Chondrocyte (in vitro differentiated cells): ENCODE measurements around the gene RECQL. TPM values are rescaled to one million over a fixed set of nuclear protein-coding genes. Genes with fewer than 3 reads are reported as not detected.

ENCODE experiments used
- DNase-seq: peaks from one replicate; pipeline ENCODE4 v3.0.0; 2021; ENCODE audit warnings: mixed read lengths, low spot score
- H3K27ac Mint-ChIP-seq: one replicate; pipeline ENCODE4 v1.8.0; 2021; ENCODE audit warnings: mild to moderate bottlenecking, moderate library complexity, mixed read lengths; ENCODE audit not compliant: unreplicated experiment
- H3K27me3 Mint-ChIP-seq: 2 replicates; pipeline ENCODE4 v1.8.0; 2021; ENCODE audit warnings: low read depth, mixed read lengths
- H3K36me3 Mint-ChIP-seq: 2 replicates; pipeline ENCODE4 v1.8.0; 2021; ENCODE audit warnings: low read depth, mixed read lengths
- H3K4me1 Mint-ChIP-seq: 2 replicates; pipeline ENCODE4 v1.8.0; 2021; ENCODE audit warnings: low read depth, mild to moderate bottlenecking, mixed read lengths
- H3K4me3 Mint-ChIP-seq: one replicate; pipeline ENCODE4 v1.8.0; 2021; ENCODE audit warnings: mild to moderate bottlenecking, moderate library complexity, mixed read lengths; ENCODE audit not compliant: unreplicated experiment
- H3K9me3 Mint-ChIP-seq: 2 replicates; pipeline ENCODE4 v1.8.0; 2021; ENCODE audit warnings: low read depth, mixed read lengths
- long read RNA-seq: library from polyadenylated mRNA; stranded (forward); transcript quantifications from one replicate; pipeline ENCODE4 v2.0.0, GENCODE V29; 2021
- total RNA-seq: library from RNA; stranded (reverse); gene quantifications from 3 replicates; pipeline ENCODE4 v1.2.1, GENCODE V29; 2021
- TF ChIP-seq, protein P1 (sequence below): fragments of 200-600 bp; sonication (generic); IDR thresholded peaks from 2 replicates; pipeline ENCODE4 v1.5.0; 2021; ENCODE audit warnings: antibody characterized with exemption, mild to moderate bottlenecking, moderate library complexity

The RECQL gene, protein sequence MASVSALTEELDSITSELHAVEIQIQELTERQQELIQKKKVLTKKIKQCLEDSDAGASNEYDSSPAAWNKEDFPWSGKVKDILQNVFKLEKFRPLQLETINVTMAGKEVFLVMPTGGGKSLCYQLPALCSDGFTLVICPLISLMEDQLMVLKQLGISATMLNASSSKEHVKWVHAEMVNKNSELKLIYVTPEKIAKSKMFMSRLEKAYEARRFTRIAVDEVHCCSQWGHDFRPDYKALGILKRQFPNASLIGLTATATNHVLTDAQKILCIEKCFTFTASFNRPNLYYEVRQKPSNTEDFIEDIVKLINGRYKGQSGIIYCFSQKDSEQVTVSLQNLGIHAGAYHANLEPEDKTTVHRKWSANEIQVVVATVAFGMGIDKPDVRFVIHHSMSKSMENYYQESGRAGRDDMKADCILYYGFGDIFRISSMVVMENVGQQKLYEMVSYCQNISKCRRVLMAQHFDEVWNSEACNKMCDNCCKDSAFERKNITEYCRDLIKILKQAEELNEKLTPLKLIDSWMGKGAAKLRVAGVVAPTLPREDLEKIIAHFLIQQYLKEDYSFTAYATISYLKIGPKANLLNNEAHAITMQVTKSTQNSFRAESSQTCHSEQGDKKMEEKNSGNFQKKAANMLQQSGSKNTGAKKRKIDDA
- total RNA-seq, result 49.8 to 72.1 TPM (median 50.2 TPM) in 3 replicates
- long read RNA-seq, transcript RECQL-204 (15 exons, 3,702 nt), result major isoform, 63 of 174 reads
- long read RNA-seq, transcript RECQL-203 (16 exons, 2,572 nt), result minor isoform, 35 of 174 reads
- long read RNA-seq, partial matches to known transcripts, result 5 of 174 reads
- long read RNA-seq, other reads (novel, unspliced or antisense), result 71 of 174 reads

GRCh38 chr12:21501258-21502163 lies at the start of gene RECQL, which contains the start of gene GOLT1B:
RECQL (minus strand) TSS chr12:21501635; CDS start chr12:21499570, 2,065 bp downstream.
GOLT1B (plus strand) TSS chr12:21501789; CDS start chr12:21501924, 135 bp downstream.
- DNase-seq, result peak; percentile 96
- Mint-ChIP-seq H3K36me3 (peaks cover 14% of the 10 kb centered on the region), H3K4me3 (no peak within 1 kb of the TSS), H3K9me3 (no peaks in the 10 kb centered on the region), H3K27ac (no peak within 1 kb of the TSS), H3K27me3 (no peaks in the 10 kb centered on the region), H3K4me1 (peaks cover 46% of the 10 kb centered on the region)
- TF ChIP-seq, protein P1, sequence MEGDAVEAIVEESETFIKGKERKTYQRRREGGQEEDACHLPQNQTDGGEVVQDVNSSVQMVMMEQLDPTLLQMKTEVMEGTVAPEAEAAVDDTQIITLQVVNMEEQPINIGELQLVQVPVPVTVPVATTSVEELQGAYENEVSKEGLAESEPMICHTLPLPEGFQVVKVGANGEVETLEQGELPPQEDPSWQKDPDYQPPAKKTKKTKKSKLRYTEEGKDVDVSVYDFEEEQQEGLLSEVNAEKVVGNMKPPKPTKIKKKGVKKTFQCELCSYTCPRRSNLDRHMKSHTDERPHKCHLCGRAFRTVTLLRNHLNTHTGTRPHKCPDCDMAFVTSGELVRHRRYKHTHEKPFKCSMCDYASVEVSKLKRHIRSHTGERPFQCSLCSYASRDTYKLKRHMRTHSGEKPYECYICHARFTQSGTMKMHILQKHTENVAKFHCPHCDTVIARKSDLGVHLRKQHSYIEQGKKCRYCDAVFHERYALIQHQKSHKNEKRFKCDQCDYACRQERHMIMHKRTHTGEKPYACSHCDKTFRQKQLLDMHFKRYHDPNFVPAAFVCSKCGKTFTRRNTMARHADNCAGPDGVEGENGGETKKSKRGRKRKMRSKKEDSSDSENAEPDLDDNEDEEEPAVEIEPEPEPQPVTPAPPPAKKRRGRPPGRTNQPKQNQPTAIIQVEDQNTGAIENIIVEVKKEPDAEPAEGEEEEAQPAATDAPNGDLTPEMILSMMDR, result no peak

DNA sequence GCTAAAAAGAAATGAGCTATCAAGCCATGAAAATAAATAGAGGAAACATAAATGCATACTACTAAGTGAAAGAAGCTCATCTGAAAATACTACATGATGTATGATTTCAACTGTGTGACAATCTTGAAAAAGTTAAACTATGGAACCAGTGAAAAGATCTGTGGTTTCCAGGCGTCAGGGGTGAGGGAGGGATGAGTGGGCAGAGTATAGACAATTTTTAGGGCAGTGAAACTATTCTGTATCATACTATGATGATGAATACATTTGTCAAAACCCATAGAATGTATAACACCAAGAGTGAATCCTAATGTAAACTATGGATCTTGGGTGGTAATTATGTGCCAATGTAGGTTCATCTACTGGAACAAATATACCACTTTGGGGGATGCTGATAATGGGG lies 46.0 kb upstream of the RECQL start:
- TF ChIP-seq, protein P1, result no peak
- no peak for DNase-seq
- Mint-ChIP-seq H3K27ac (no peak overlapping the region), H3K4me3 (no peak overlapping the region), H3K9me3 (no peaks in the 10 kb centered on the region), H3K27me3 (no peaks in the 10 kb centered on the region), H3K36me3 (no peaks in the 10 kb centered on the region), H3K4me1 (no peaks in the 10 kb centered on the region)

DNA sequence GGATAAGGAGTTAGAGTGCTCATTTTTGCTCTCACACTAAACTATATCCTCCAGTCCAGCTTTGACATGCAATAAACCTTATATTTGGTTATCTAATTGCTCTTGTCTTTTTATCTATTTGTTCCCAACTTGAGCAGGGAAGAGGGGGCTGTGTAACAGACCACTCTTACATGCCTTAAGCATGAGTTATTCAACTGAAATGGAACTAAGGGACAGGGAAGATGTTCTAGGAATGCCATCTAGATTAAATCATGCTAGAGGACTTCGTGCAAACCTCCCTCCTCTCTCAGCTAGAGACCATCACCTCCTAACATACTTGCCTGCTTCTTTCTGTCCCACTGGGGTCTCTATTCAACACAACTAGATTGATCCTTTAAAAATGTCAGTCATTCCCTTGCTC lies 45.3 kb upstream of the RECQL start:
- H3K9me3 Mint-ChIP-seq, result no peaks in the 10 kb centered on the region
- DNase-seq, result no peak
- TF ChIP-seq, protein P1, result no peak
- no peaks in the 10 kb centered on the region for H3K4me1 Mint-ChIP-seq
- H3K36me3 Mint-ChIP-seq, result no peaks in the 10 kb centered on the region
- H3K27ac Mint-ChIP-seq, result no peak overlapping the region
- no peak overlapping the region for H3K4me3 Mint-ChIP-seq
- no peaks in the 10 kb centered on the region for H3K27me3 Mint-ChIP-seq

GRCh38 chr12:21545557-21545956 lies 44.1 kb upstream of the RECQL start:
- TF ChIP-seq, protein P1, result no peak
- H3K9me3 Mint-ChIP-seq, result no peaks in the 10 kb centered on the region
- no peak overlapping the region for H3K27ac Mint-ChIP-seq

More at GRCh38 chr12:21545557-21545956, 44.1 kb upstream of the RECQL start:
- no peaks in the 10 kb centered on the region for H3K27me3 Mint-ChIP-seq
- H3K4me1 Mint-ChIP-seq, result no peaks in the 10 kb centered on the region
- H3K4me3 Mint-ChIP-seq, result no peak overlapping the region
- DNase-seq, result no peak
- no peaks in the 10 kb centered on the region for H3K36me3 Mint-ChIP-seq
